GM19035 (cell line): ENCODE data around the gene PRB2.
"Not testable (repeated sequence)": the region's sequence is repeated elsewhere in the genome, so short reads cannot be mapped to it uniquely, and the experiment has no call there.

Experiments
- ATAC-seq: cut with Tn5 transposase; IDR thresholded peaks from one replicate; pipeline ENCODE4 v1.9.1; 2021; ENCODE audit not compliant: unreplicated experiment

The PRB2 gene

DNA sequence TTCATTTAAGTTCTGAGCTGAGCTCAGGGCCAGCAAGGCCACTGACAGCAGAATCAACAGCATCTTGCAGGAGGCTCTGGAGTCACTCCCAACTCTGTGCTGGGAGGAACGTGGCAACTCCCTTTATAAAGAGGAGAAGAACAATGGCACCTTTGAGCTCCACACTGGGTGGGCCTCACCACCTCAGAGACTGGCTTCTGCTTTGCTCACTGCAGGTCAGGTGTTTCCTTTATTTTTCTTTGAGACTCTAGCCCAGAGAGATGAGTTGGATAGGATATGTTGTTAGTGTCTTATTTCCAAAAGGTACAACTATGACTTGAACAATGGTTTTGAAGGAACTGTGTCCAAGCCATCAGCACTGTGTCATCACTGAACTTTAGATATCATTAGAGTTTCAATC is at the start of gene PRB2:
Gene PRB2 (minus strand): TSS at position 101 of the 400 bp plus-strand sequence. CDS start 38 bp downstream, at position 63.
- not testable (repeated sequence) for ATAC-seq

DNA sequence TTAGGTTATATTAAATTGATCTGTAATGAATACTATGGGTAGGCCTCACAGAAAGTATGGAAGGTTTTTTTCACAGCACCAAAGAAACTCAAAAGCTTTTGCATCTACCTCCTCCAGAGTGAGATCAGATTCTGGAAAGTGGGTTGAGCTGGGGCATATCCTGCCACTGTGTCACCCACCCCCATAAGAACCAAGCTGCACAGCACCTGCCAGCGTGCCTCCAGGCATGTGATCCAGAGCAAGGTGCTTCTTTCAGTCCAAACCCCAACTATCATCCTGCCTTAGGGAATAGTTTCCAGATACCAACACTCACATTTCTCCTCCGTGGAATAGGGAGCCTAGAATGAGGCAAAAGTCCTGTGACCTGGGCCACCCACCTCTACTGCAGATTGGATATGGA is 42.6 kb upstream of the PRB2 start:
- ATAC-seq: no peak

DNA sequence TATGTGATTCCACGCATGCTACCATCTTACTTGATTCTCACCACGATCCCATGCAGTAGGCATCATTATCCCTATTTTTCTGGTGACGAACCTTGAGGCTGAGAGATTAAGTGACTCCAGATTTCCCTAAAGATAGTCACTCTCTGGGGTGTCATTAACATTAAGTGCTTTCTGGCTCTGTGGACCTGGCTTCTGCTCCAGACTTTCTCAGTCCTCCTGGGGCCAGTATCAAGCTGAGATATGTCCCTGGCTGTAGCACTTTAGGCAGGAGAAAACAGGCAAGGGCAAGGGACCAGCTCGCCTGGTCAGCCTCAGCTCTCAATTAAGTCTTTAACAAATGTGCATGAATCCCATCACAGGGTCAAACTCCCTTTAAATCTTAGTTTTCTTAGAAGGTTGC is 38.3 kb upstream of the PRB2 start:
- ATAC-seq: no peak

DNA sequence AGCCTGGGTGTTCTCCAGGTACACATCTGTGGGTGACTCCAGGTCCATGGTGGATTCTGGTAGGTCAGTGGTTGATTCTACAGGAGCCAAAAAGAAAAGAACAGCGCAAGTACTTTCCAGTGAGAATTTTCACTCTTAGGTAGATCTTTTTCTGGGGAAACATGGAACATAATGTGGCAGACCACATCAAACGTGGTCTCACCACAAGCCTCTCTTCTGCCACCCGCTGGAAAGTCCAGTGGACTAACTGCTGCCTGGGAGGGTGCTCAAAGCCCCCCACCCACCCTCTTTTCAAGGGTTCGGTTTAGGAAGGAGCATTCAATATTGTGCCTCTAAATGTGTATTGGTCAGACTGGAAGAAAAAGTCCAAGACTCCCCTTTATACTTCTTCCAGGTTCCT is 36.1 kb upstream of the PRB2 start:
- no peak for ATAC-seq

DNA sequence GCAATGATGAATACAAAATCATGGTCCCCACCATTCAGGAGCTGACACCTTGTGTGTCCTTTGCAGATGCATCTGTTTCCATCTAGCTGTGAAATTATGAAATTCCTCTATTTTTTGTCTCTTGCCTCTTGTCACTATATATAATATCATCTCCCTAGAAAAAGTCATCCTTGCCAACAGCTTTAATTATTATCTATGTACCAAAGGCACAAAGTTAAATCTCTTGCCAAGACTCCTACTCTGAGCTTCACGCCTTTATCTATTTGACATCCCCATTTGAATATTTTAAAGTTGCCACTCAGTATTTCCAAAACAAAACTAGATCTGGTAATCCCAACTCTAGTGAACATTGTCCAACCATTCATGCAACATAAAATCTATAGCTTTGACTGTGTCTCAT is 32.0 kb upstream of the PRB2 start:
- no peak for ATAC-seq

DNA sequence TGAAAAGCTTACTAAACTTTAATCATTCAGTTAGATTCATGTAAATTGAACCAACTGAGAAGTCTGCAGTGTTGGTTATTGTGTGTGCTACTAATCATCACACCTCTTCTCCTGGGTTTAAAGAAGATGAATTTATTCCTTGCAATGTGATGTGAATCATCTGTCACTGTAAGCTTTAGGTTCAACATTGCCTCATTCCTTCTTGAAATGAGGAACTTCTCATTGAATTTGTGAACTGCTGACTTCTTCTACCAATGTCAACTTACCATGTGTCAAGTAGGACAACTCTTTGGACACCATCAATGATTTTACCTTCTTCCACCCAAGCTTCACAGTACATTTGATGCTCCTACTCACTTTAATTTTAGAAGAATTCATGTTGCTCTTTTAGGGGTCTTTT is 17.4 kb upstream of the PRB2 start:
- ATAC-seq: no peak

DNA sequence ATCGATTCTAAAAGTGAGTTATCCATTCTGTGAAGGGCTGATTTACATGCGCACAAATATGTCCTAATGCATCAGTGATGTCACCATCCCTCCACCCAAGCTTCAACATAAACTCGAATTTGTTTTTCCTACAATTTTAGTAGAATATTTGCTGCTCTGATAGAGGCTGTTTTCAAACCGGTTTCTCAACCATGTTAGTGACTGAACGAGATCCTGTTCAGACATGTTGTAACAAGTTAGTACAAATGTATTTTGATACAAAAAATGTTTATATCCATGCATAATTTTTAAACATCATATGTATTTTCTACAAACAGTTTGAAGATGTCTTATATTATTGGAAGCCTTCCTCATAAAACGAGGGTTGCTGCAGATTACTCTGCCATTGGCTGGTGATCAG is 12.7 kb upstream of the PRB2 start:
- no peak for ATAC-seq

DNA sequence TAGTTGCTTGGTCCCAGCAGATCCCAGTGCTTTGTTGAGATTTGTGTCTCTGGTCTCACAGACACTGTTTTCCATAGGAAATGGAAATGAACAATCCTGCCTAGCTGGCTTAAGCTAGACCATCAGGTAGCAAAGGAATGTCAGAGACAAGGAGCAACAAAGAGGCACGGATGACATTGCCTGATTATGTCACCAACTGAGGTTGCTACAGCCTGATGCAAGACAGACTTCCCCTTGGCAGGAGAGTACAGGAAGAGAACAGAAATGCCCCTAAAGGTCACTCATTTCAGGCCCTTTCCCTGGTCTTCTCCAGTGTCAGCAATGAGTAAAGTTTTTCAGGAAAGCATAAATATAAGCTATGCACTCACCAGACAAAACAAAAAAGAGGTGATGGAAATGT is 2.0 kb upstream of the PRB2 start:
- no peak for ATAC-seq

DNA sequence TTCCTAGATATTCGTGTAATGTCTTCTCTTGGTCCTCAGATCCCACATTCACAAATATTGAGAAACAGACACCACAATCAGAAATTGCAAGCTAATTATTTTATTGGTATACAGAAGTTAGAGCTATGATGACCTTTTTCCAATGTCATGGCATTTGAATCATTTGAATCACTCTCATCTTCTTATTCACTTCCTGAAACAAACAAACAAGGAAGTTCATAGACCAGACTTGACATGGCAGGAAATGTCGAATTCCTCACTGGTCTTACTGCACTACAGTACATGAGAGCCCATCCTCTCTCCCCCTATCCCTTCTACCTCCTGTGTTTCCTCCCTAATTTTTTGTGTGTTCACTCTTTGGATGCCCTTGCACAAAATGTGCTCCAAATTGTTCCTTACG is 3.9 kb downstream of the PRB2 start:
- ATAC-seq: not testable (repeated sequence)

DNA sequence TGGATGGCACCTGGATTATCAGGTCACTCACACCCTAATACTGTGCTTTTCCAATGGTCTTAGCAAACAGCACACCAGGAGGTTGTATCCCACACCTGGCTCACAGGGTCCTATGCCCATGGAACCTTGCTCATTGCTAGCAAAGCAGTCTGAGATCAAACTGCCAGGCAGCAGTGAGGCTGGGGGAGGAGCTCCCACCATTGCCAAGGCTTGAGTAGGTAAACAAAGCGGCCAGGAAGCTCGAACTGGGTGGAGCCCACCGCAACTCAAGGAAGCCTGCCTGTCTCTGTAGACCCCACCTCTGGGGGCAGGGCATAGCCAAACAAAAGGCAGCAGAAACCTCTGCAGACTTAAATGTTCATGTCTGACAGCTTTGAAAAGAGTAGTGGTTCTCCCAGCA is 17.9 kb downstream of the PRB2 start:
- ATAC-seq: not testable (repeated sequence)

DNA sequence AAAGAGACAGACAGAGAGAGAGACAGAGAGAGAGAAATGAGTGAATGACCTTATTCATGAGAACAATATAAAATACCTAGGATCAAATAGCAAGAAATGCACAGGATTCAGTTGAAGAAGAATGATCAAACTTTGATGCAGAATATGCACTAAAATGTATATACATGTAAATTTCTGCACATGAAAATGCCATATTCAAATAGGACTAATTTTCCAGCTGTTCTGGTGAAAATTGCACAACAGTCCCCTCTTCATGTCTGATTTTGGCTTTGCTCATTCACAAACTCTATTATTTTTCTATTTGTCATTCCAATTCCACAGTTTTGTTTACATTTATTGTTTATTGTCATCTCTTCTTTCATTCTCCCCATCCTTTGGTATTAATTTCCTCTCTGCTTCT is 34.2 kb downstream of the PRB2 start:
- ATAC-seq: no peak

DNA sequence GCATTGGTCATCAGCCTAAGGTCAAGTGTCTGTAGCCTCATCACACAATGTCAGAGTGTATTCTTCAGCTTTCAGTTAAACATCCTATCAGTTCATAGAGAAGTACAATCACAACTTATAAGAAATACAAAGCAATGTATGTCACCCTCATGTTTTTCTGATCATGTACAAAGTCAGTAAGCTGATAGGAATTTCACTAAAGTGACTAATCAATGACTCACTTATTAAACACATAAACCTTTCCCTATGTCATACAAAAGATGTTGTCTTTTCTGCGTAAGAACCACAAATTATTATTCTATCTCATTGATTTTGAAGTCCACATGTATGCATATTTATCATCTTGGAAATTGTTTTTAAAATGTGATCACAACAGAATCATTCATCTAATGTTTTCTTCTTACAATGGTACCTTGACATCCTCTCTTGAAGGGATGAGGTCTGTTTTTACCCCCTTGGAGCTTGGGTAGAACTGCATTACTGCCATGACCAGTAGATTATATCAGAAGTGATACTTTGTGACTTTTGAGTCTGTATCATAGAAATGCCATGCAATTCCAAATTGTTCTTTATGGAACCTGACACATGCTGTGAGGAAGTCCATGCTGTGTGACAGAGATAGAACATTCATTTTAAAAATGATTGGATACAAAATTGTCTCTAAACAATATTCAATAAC is 35.0 kb downstream of the PRB2 start:
- ATAC-seq: not testable (repeated sequence)

DNA sequence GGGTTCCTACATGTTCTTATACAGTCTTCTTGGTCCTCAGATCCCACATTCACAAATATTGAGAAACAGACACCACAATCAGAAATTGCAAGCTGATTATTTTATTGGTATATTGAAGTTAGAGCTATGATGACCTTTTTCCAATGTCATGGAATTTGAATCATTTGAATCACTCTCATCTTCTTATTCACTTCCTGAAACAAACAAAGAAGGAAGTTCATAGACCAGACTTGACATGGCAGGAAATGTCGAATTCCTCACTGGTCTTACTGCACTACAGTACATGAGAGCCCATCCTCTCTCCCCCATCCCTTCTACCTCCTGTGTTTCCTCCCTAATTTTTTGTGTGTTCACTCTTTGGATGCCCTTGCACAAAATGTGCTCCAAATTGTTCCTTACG is 43.6 kb downstream of the PRB2 start:
- ATAC-seq: not testable (repeated sequence)

DNA sequence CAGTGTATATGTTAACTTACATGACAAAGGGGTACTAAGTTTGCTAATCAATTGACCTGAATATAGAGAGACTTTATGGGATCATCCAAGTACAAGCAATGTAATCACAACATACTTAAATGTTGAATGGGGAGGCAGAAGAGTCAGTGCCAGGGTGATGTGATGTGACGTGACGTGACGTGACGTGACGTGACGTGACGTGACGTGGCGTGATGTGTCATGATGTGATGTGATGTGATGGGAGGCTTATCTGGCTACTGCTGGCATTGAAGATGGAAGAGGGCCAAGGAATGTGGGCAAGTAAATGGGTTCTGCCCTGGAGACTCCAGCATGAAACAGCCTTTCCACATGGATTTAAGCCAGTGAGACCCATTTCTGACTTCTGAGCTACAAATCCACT is 46.9 kb downstream of the PRB2 start:
- no peak for ATAC-seq

DNA sequence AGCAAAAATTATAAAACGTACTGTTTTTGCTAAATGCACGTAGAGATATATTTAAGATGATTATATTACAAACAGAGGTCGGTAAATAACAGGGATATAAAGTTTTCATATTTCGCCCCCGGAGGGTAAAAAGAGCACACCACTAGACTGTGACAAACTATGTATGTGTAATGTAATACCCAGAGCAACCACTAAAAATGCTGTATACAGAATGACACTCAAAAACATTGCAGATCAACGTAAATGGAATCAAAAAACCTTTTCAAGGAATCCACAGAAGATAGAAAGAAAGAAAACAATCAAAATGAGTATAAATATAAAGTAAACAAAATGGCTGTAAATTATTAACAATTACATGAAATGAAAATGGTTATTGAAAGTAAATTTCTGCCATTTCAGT is 47.6 kb downstream of the PRB2 start:
- no peak for ATAC-seq

DNA sequence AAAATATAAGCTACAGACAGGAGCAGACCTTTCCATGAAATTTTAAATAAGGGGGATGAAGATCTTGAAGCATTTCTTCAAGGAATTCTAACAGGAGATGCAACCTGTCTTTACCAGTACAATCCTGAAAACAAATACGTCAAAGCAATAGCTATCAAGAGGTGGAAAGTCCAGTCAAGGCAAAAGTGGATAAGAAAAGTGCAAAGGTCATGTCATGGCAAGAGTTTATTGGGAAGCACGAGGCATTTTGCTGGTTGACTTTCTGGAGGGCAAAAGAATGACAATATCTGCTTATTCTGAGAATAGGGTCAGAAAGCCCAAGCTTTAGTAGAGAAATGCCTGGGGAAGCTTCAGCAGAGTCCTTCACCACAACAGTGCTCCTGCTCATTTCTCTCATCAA is 50.9 kb downstream of the PRB2 start:
- no peak for ATAC-seq
